ENCODE data around the gene PLEKHG3. TPM values are rescaled to one million over a fixed set of nuclear protein-coding genes. Genes with fewer than 3 reads are reported as not detected.

Gene PLEKHG3
- total and polyA plus RNA-seq, 2 of the 4 experiments (the other 2 are of a cell fraction): 8.2 to 8.4 TPM

GRCh38 chr14:64779472-64779871, 75.2 kb downstream of the PLEKHG3 start:
- Histone ChIP-seq H3K27me3 (ENCODE audit: control insufficient read depth, insufficient read depth, low read length) (peaks cover 12% of the 10 kb centered on the region), H3K4ac (ENCODE audit: low read depth, low read length) (no peak overlapping the region), H3K4me3 (ENCODE audit: insufficient read depth, low read depth, low read length) (no peak overlapping the region), H3K9ac (ENCODE audit: low read depth, low read length) (no peak overlapping the region), H3K27ac (ENCODE audit: insufficient read depth, low read length) (no peak overlapping the region), H3K18ac (ENCODE audit: low read depth, low read length) (no peak overlapping the region), H3K14ac (replicated peaks; ENCODE audit: low read depth, low read length) (no peak overlapping the region), H3K36me3 (ENCODE audit: control insufficient read depth, insufficient read depth, low read length) (no peaks in the 10 kb centered on the region), H3K4me1 (ENCODE audit: control insufficient read depth, insufficient read depth, low read length) (no peaks in the 10 kb centered on the region), H2AFZ (replicated peaks; ENCODE audit: low read length, poor library complexity) (no peak overlapping the region), H3K56ac (ENCODE audit: extremely low read depth, insufficient read depth, low read length) (no peak overlapping the region), H4K91ac (ENCODE audit: insufficient read depth, low read depth, low read length) (no peak overlapping the region), H3K4me2 (ENCODE audit: low read depth, low read length) (no peak overlapping the region), H4K8ac (ENCODE audit: low read depth in 2 of 2, low read length in 2 of 2) (no peak overlapping the region), H3K9me1 (ENCODE audit: insufficient read depth, low read length) (peaks cover 4% of the 10 kb centered on the region; the same call in 1 of the 2 replicates), H2BK20ac (ENCODE audit: low read depth, low read length) (no peak overlapping the region), H4K5ac (ENCODE audit: low read depth, low read length) (no peak overlapping the region), H3K23ac (ENCODE audit: low read depth, low read length) (no peak overlapping the region), H2AK5ac (ENCODE audit: low read depth, low read length) (no peak overlapping the region), H2BK120ac (ENCODE audit: low read depth, low read length) (no peak overlapping the region), H3K9me3 (ENCODE audit: control insufficient read depth, insufficient read depth, low read length) (no peaks in the 10 kb centered on the region; the same call in 1 of the 2 replicates), H2AK9ac (replicated peaks; ENCODE audit: low read depth, low read length, poor library complexity) (no peak overlapping the region), H2BK5ac (ENCODE audit: low read depth, low read length, poor library complexity, severe bottlenecking) (no peak overlapping the region), H4K20me1 (ENCODE audit: insufficient read depth, low read length) (no peaks in the 10 kb centered on the region), H3K79me1 (ENCODE audit: low read depth in 1 of 2, low read length in 2 of 2) (no peaks in the 10 kb centered on the region), H2BK15ac (ENCODE audit: low read depth, low read length) (no peak overlapping the region)
- TF ChIP-seq RAD21 (IDR thresholded peaks at IDR 0.05; ENCODE audit: low read length) (no peak), CHD1 (IDR thresholded peaks at IDR 0.05; ENCODE audit: low read depth, low read length) (no peak), FOS (IDR thresholded peaks at IDR 0.05; ENCODE audit: low read depth, low read length) (no peak), RCOR1 (IDR thresholded peaks at IDR 0.05; ENCODE audit: insufficient replicate concordance, low read length) (no peak), SMC3 (IDR thresholded peaks at IDR 0.05; ENCODE audit: low read depth, low read length) (no peak), POLR2A (IDR thresholded peaks at IDR 0.05; ENCODE audit: low read depth, low read length) (no peak), BHLHE40 (IDR thresholded peaks at IDR 0.05; ENCODE audit: low read depth, low read length) (no peak), CTCF (conservative IDR thresholded peaks at IDR 0.05; ENCODE audit: low read depth, low read length) (no peak), NFE2L2 (IDR thresholded peaks at IDR 0.05; ENCODE audit: low read depth, low read length) (no peak), RFX5 (IDR thresholded peaks at IDR 0.05; ENCODE audit: low read depth, low read length) (no peak), USF2 (IDR thresholded peaks at IDR 0.05; ENCODE audit: low read depth, low read length) (no peak), MAZ (IDR thresholded peaks at IDR 0.05; ENCODE audit: borderline replicate concordance, low read depth, low read length) (no peak), MXI1 (IDR thresholded peaks at IDR 0.05; ENCODE audit: borderline replicate concordance, low read depth, low read length) (no peak), MAFK (IDR thresholded peaks at IDR 0.05; ENCODE audit: low read depth, low read length) (no peak), ELK1 (IDR thresholded peaks at IDR 0.05; ENCODE audit: borderline replicate concordance, low read depth, low read length) (no peak), CEBPB (IDR thresholded peaks at IDR 0.05; ENCODE audit: low read depth, low read length) (no peak)
- dilution Hi-C loops (cut with HindIII; ENCODE audit: low sequenced_read_pairs, unreplicated experiment) (no loop called here), intact Hi-C loops (cut with micrococcal nuclease) (no loop called here), in situ Hi-C loops (cut with MboI; ENCODE audit: low sequenced_read_pairs) (no loop called here)
- BruUV-seq (replicated peaks): no TSS peak
- ATAC-seq (ENCODE audit: low read depth) (no peak), DNase-seq (no peak)
- WGBS, 2 experiments (ENCODE audit: extremely low coverage in 2 of 2, insufficient read length in 1 of 2): 71% methylated on average over 1 of the region's 7 CpGs; no CpG with 5 or more reads in 1 of the 2 experiments
- ChIA-PET POLR2A (ENCODE audit: unreplicated experiment) (no interaction called here), CTCF (interaction anchor here (0.7 to 1.7 kb wide), 2 partner anchors 15 to 22 kb away, joined by 4 read pairs; no protein-coding TSS in a partner anchor)
